ENCODE measurements around the gene NEFH.

The NEFH gene

GRCh38 chr22:29480262-29480511 lies 169 bp downstream of the NEFH start:
- Histone ChIP-seq H3K27ac (ENCODE audit: low read depth, low read length) (no peak overlapping the region), H4K20me1 (ENCODE audit: control insufficient read depth, insufficient read depth, low read depth, low read length) (peaks cover 3% of the 10 kb centered on the region), H3K36me3 (ENCODE audit: control insufficient read depth, low read length) (no peaks in the 10 kb centered on the region), H3K4me1 (ENCODE audit: control insufficient read depth, low read length) (peaks cover 18% of the 10 kb centered on the region), H3K9me3 (ENCODE audit: control insufficient read depth, insufficient read depth, low read length) (no peaks in the 10 kb centered on the region), H3K27me3 (ENCODE audit: control insufficient read depth, low read length) (peaks cover 35% of the 10 kb centered on the region), H3K4me2 (ENCODE audit: low read length) (no peak overlapping the region), H3K9me2 (replicated peaks; ENCODE audit: control insufficient read depth, low read length) (no peaks in the 10 kb centered on the region), H3K79me2 (ENCODE audit: control insufficient read depth, low read length) (no peaks in the 10 kb centered on the region), H3F3A (ENCODE audit: control insufficient read depth, insufficient read depth) (no peaks in the 10 kb centered on the region), H3K4me3 (ENCODE audit: low read length) (no peak overlapping the region)
- TF ChIP-seq EZH2phosphoT487 (IDR thresholded peaks at IDR 0.05; ENCODE audit: borderline replicate concordance, low read length) (no peak), CTCF (IDR thresholded peaks at IDR 0.05; ENCODE audit: low read depth, low read length, poor library complexity, severe bottlenecking) (no peak)

- Histone ChIP-seq H3K4me1 (ENCODE audit: control insufficient read depth, low read length) (peaks cover 13% of the 10 kb centered on the region), H3F3A (ENCODE audit: control insufficient read depth, insufficient read depth) (no peaks in the 10 kb centered on the region), H3K27ac (ENCODE audit: low read depth, low read length) (no peak overlapping the region), H4K20me1 (ENCODE audit: control insufficient read depth, insufficient read depth, low read depth, low read length) (peaks cover 3% of the 10 kb centered on the region), H3K27me3 (ENCODE audit: control insufficient read depth, low read length) (peaks cover 31% of the 10 kb centered on the region), H3K9me3 (ENCODE audit: control insufficient read depth, insufficient read depth, low read length) (no peaks in the 10 kb centered on the region), H3K4me3 (ENCODE audit: low read length) (no peak overlapping the region), H3K4me2 (ENCODE audit: low read length) (no peak overlapping the region), H3K36me3 (ENCODE audit: control insufficient read depth, low read length) (no peaks in the 10 kb centered on the region), H3K9me2 (replicated peaks; ENCODE audit: control insufficient read depth, low read length) (no peaks in the 10 kb centered on the region), H3K79me2 (ENCODE audit: control insufficient read depth, low read length) (no peaks in the 10 kb centered on the region)
- TF ChIP-seq CTCF (IDR thresholded peaks at IDR 0.05; ENCODE audit: low read depth, low read length, poor library complexity, severe bottlenecking) (no peak), EZH2phosphoT487 (IDR thresholded peaks at IDR 0.05; ENCODE audit: borderline replicate concordance, low read length) (no peak)
Observed at GRCh38 chr22:29480512-29481264, 670 bp downstream of the NEFH start.

DNA sequence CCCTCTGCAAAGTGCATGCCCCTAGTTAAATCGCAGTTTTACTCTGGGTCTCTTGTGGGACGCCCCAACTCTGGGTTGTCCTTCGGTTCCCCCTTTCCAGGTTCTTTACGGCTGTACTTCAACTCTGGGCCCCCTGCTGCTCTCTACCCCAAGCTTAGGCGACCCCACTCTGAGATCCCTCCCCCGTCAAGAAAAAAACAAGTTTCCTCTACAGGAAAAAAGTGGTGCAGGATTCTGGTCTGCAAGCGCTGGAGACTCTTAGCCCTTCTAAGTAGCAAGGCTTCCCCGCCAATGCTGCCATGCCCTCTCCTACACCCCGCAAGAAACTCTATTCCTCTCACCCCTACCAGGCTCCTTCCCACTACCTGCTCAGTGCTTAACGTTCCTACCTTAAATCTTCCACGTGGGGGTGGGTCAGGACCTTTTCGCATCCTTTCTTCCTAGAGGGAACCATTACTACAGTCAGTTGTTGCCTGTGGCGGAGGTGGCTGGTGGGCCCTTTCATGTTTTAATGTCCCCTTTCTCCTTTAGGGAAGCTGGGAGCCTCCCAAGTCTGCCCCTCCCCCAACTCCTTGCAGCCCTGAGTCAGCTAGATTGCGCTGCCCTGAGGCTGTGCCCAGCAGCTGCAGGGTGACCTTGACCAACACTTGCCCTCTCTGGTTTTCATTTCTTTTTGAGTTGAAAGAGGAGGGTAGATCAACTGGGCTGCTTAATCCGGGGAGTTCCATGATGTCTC lies 1.4 kb downstream of the NEFH start:
- H3K79me2 ChIP-seq (ENCODE audit: control insufficient read depth, low read length) = no peaks in the 10 kb centered on the region
- no peaks in the 10 kb centered on the region for H3K36me3 ChIP-seq (ENCODE audit: control insufficient read depth, low read length)
- H3K4me1 ChIP-seq (ENCODE audit: control insufficient read depth, low read length) = peaks cover 6% of the 10 kb centered on the region
- no peak overlapping the region for H3K27ac ChIP-seq (ENCODE audit: low read depth, low read length)
- H3K4me2 ChIP-seq (ENCODE audit: low read length) = no peak overlapping the region
- H3K27me3 ChIP-seq (ENCODE audit: control insufficient read depth, low read length) = peaks cover 24% of the 10 kb centered on the region
- no peak for TF ChIP-seq EZH2phosphoT487 (IDR thresholded peaks at IDR 0.05; ENCODE audit: borderline replicate concordance, low read length)
- no peak for TF ChIP-seq CTCF (IDR thresholded peaks at IDR 0.05; ENCODE audit: low read depth, low read length, poor library complexity, severe bottlenecking)
- no peaks in the 10 kb centered on the region for H3K9me2 ChIP-seq (replicated peaks; ENCODE audit: control insufficient read depth, low read length)
- no peaks in the 10 kb centered on the region for H3F3A ChIP-seq (ENCODE audit: control insufficient read depth, insufficient read depth)
- H4K20me1 ChIP-seq (ENCODE audit: control insufficient read depth, insufficient read depth, low read depth, low read length) = peaks cover 3% of the 10 kb centered on the region
- H3K9me3 ChIP-seq (ENCODE audit: control insufficient read depth, insufficient read depth, low read length) = no peaks in the 10 kb centered on the region
- H3K4me3 ChIP-seq (ENCODE audit: low read length) = no peak overlapping the region
